ENCODE results near the gene SMAD7. TPM values are rescaled to one million over a fixed set of nuclear protein-coding genes. Genes with fewer than 3 reads are reported as not detected.

SMAD7 gene
- total RNA-seq, 2 donors from 2014 or later, result 21.2 to 21.6 TPM

GRCh38 chr18:48888773-48889080 is 62.0 kb downstream of the SMAD7 start:
- H3K9me3 ChIP-seq, result no peaks in the 10 kb centered on the region
- H3K27me3 ChIP-seq, result no peaks in the 10 kb centered on the region
- intact Hi-C loops (cut with DNase I), result no loop called here
- no peak overlapping the region for H3K9ac ChIP-seq (ENCODE audit: low read depth in 2 of 2, low read length in 2 of 2)
- H3K36me3 ChIP-seq, result no peaks in the 10 kb centered on the region
- TF ChIP-seq CTCF (IDR thresholded peaks at IDR 0.05), result no peak
- no peak overlapping the region for H3K27ac ChIP-seq
- no peaks in the 10 kb centered on the region for H3K4me1 ChIP-seq
- no peak overlapping the region for H3K4me3 ChIP-seq
- DNase-seq, result no peak

- DNase-seq, result no peak
- no peak for TF ChIP-seq CTCF (IDR thresholded peaks at IDR 0.05)
These were observed 62.6 kb downstream of the SMAD7 start for GRCh38 chr18:48887905-48888772.

GRCh38 chr18:48887294-48887904 is 63.4 kb downstream of the SMAD7 start:
- Histone ChIP-seq H3K4me1 (no peaks in the 10 kb centered on the region), H3K27ac (no peak overlapping the region), H3K9me3 (no peaks in the 10 kb centered on the region), H3K36me3 (no peaks in the 10 kb centered on the region), H3K4me3 (no peak overlapping the region), H3K9ac (ENCODE audit: low read depth in 2 of 2, low read length in 2 of 2) (no peak overlapping the region), H3K27me3 (no peaks in the 10 kb centered on the region)
- TF ChIP-seq CTCF (IDR thresholded peaks at IDR 0.05), result no peak
- DNase-seq, result no peak
- intact Hi-C loops (cut with DNase I), result no loop called here

More at GRCh38 chr18:48887905-48888772, 62.6 kb downstream of the SMAD7 start:
- Histone ChIP-seq H3K27ac (no peak overlapping the region), H3K4me3 (no peak overlapping the region), H3K9ac (ENCODE audit: low read depth in 2 of 2, low read length in 2 of 2) (no peak overlapping the region), H3K27me3 (no peaks in the 10 kb centered on the region), H3K4me1 (no peaks in the 10 kb centered on the region), H3K9me3 (no peaks in the 10 kb centered on the region), H3K36me3 (no peaks in the 10 kb centered on the region)
- intact Hi-C loops (cut with DNase I), result no loop called here

GRCh38 chr18:48886520-48887293 is 64.1 kb downstream of the SMAD7 start:
- H3K27ac ChIP-seq, result no peak overlapping the region
- intact Hi-C loops (cut with DNase I), result no loop called here
- H3K4me1 ChIP-seq, result no peaks in the 10 kb centered on the region
- H3K4me3 ChIP-seq, result no peak overlapping the region
- H3K36me3 ChIP-seq, result no peaks in the 10 kb centered on the region
- H3K9ac ChIP-seq (ENCODE audit: low read depth in 2 of 2, low read length in 2 of 2), result no peak overlapping the region
- TF ChIP-seq CTCF (IDR thresholded peaks at IDR 0.05), result no peak
- H3K27me3 ChIP-seq, result no peaks in the 10 kb centered on the region
- DNase-seq, result no peak
- no peaks in the 10 kb centered on the region for H3K9me3 ChIP-seq

- TF ChIP-seq CTCF (IDR thresholded peaks at IDR 0.05), result no peak
- Histone ChIP-seq H3K9me3 (no peaks in the 10 kb centered on the region), H3K36me3 (no peaks in the 10 kb centered on the region), H3K27ac (no peak overlapping the region), H3K27me3 (no peaks in the 10 kb centered on the region), H3K9ac (ENCODE audit: low read depth in 2 of 2, low read length in 2 of 2) (no peak overlapping the region), H3K4me3 (no peak overlapping the region), H3K4me1 (no peaks in the 10 kb centered on the region)
- intact Hi-C loops (cut with DNase I), result no loop called here
- no peak for DNase-seq
These were observed 64.8 kb downstream of the SMAD7 start for GRCh38 chr18:48885924-48886400.
